HepG2 (cell line): ENCODE measurements around the gene KRT7. TPM values are rescaled to one million over a fixed set of nuclear protein-coding genes. Genes with fewer than 3 reads are reported as not detected.

Experiments used
- ATAD3A ChIP-seq: sonication (generic); formaldehyde crosslinking; IDR thresholded peaks from 2 replicates; pipeline ENCODE4 v1.4.0; 2020; ENCODE audit warnings: missing genetic modification reagents
- ATM ChIP-seq: fragments of 450-650 bp; IDR thresholded peaks from 2 replicates; pipeline ENCODE4 v1.7.1; 2017; ENCODE audit warnings: mild to moderate bottlenecking, borderline replicate concordance
- ERF ChIP-seq: IDR thresholded peaks from 2 replicates; pipeline ENCODE4 v1.6.1; 2018; ENCODE audit warnings: missing biosample characterization, missing genetic modification reagents
- FOSL1 ChIP-seq: sonication (generic); formaldehyde crosslinking; IDR thresholded peaks from 2 replicates; pipeline ENCODE4 v1.9.0; 2021; ENCODE audit warnings: missing genetic modification reagents, borderline replicate concordance
- HNRNPL ChIP-seq: fragments of 200-400 bp; formaldehyde crosslinking; IDR thresholded peaks from 2 replicates; pipeline ENCODE4 v1.6.1; 2017; ENCODE audit warnings: mild to moderate bottlenecking, low read depth, low read length
- NCOA2 ChIP-seq: sonication (generic); formaldehyde crosslinking; IDR thresholded peaks from 2 replicates; pipeline ENCODE4 v1.8.0; 2022; ENCODE audit warnings: inconsistent platforms
- PRDM10 ChIP-seq: sonication (generic); formaldehyde crosslinking; IDR thresholded peaks from 2 replicates; pipeline ENCODE4 v1.4.0; 2020; ENCODE audit warnings: low read depth, missing genetic modification reagents
- SAP130 ChIP-seq: IDR thresholded peaks from 2 replicates; pipeline ENCODE4 v1.6.1; 2016; ENCODE audit warnings: low read depth
- TEF ChIP-seq: sonication (generic); formaldehyde crosslinking; IDR thresholded peaks from 2 replicates; pipeline ENCODE4 v1.5.0; 2020; ENCODE audit warnings: missing genetic modification reagents
- ZBTB7A ChIP-seq: sonication (generic); formaldehyde crosslinking; IDR thresholded peaks from 2 replicates; pipeline ENCODE4 v1.8.0; 2022; ENCODE audit warnings: mild to moderate bottlenecking, missing genetic modification reagents
- ZFP36 ChIP-seq: fragments of 150-350 bp; IDR thresholded peaks from 2 replicates; pipeline ENCODE4 v1.6.1; 2018; ENCODE audit warnings: borderline replicate concordance, low read length, low read depth; ENCODE audit not compliant: partially characterized antibody
- ZNF576 ChIP-seq: sonication (generic); formaldehyde crosslinking; IDR thresholded peaks from 2 replicates; pipeline ENCODE4 v1.4.0; 2020; ENCODE audit warnings: mild to moderate bottlenecking, missing genetic modification reagents
- ZNF709 ChIP-seq: sonication (generic); formaldehyde crosslinking; IDR thresholded peaks from 2 replicates; pipeline ENCODE4 v1.5.0; 2020; ENCODE audit warnings: mild to moderate bottlenecking, missing genetic modification reagents
- ZNF776 ChIP-seq: sonication (generic); formaldehyde crosslinking; IDR thresholded peaks from 2 replicates; pipeline ENCODE4 v1.4.0; 2020; ENCODE audit warnings: mild to moderate bottlenecking, missing genetic modification reagents
- polyA plus RNA-seq, 8 experiments: library from polyadenylated mRNA; depleted of rRNA in 3 of 8; stranded (reverse) in 7 of 8; unstranded in 1 of 8; fragments of >200 nt; fragmentation: Illumina TruSeq in 4 of 8; extraction: Trizol in 4 of 8; gene quantifications; 2 replicates each; pipeline versions ENCODE4 v1.2.1 to v1.2.3, GENCODE V29; 2011 to 2016; ENCODE audit warnings: low read depth in 4 of 8, missing spikeins in 1 of 8, mixed read lengths in 1 of 8; ENCODE audit not compliant: insufficient read depth in 1 of 8
- total RNA-seq, 5 experiments: library from RNA; depleted of rRNA; stranded (reverse); fragments of >200 nt; fragmentation: Illumina TruSeq; extraction: Trizol; gene quantifications; 2 replicates each; pipeline ENCODE4 v1.2.3, GENCODE V29; 2016; ENCODE audit warnings: low read depth in 1 of 5
- TF ChIP-seq, protein P1 (sequence below): IDR thresholded peaks from 2 replicates; pipeline ENCODE4 v1.6.1; 2016; ENCODE audit warnings: low read depth, borderline replicate concordance
- TF ChIP-seq, protein P2 (sequence below): sonication (generic); formaldehyde crosslinking; conservative IDR thresholded peaks from 2 replicates; pipeline ENCODE4 v1.4.0; 2020; ENCODE audit warnings: mild to moderate bottlenecking, missing genetic modification reagents, moderate library complexity
- TF ChIP-seq, protein P3 (sequence below): sonication (generic); formaldehyde crosslinking; IDR thresholded peaks from 2 replicates; pipeline ENCODE4 v1.9.0; 2021; ENCODE audit warnings: missing genetic modification reagents, borderline replicate concordance

KRT7 gene
- total and polyA plus RNA-seq, 2 of the 13 experiments (the other 11 are each of a cell fraction or from before 2014, with no cell fraction given) = 0.83 TPM; not detected in 1

GRCh38 chr12:52246720-52247621, 13.9 kb downstream of the KRT7 start (continued):
- TF ChIP-seq, protein P1, sequence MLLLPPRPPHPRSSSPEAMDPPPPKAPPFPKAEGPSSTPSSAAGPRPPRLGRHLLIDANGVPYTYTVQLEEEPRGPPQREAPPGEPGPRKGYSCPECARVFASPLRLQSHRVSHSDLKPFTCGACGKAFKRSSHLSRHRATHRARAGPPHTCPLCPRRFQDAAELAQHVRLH (CRISPR knock-in tag) = no peak
- TF ChIP-seq SAP130 (CRISPR knock-in tag) (0 out of 2 replicates have a peak, but pooled peaks have one; percentile 21), ATM (no peak), PRDM10 (CRISPR knock-in tag) (no peak), ZNF576 (no peak), ZBTB7A (CRISPR knock-in tag) (no peak), ATAD3A (CRISPR knock-in tag) (no peak), FOSL1 (CRISPR knock-in tag) (peak; percentile 97), ERF (CRISPR knock-in tag) (no peak), TEF (CRISPR knock-in tag) (no peak), HNRNPL (no peak), ZFP36 (no peak), ZNF709 (CRISPR knock-in tag) (no peak), NCOA2 (CRISPR knock-in tag) (peak; percentile 57), ZNF776 (CRISPR knock-in tag) (no peak)
- TF ChIP-seq, protein P2, sequence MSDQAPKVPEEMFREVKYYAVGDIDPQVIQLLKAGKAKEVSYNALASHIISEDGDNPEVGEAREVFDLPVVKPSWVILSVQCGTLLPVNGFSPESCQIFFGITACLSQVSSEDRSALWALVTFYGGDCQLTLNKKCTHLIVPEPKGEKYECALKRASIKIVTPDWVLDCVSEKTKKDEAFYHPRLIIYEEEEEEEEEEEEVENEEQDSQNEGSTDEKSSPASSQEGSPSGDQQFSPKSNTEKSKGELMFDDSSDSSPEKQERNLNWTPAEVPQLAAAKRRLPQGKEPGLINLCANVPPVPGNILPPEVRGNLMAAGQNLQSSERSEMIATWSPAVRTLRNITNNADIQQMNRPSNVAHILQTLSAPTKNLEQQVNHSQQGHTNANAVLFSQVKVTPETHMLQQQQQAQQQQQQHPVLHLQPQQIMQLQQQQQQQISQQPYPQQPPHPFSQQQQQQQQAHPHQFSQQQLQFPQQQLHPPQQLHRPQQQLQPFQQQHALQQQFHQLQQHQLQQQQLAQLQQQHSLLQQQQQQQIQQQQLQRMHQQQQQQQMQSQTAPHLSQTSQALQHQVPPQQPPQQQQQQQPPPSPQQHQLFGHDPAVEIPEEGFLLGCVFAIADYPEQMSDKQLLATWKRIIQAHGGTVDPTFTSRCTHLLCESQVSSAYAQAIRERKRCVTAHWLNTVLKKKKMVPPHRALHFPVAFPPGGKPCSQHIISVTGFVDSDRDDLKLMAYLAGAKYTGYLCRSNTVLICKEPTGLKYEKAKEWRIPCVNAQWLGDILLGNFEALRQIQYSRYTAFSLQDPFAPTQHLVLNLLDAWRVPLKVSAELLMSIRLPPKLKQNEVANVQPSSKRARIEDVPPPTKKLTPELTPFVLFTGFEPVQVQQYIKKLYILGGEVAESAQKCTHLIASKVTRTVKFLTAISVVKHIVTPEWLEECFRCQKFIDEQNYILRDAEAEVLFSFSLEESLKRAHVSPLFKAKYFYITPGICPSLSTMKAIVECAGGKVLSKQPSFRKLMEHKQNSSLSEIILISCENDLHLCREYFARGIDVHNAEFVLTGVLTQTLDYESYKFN (CRISPR knock-in tag) = peak; percentile 37; the same call in 1 of the 2 replicates
- TF ChIP-seq, protein P3, sequence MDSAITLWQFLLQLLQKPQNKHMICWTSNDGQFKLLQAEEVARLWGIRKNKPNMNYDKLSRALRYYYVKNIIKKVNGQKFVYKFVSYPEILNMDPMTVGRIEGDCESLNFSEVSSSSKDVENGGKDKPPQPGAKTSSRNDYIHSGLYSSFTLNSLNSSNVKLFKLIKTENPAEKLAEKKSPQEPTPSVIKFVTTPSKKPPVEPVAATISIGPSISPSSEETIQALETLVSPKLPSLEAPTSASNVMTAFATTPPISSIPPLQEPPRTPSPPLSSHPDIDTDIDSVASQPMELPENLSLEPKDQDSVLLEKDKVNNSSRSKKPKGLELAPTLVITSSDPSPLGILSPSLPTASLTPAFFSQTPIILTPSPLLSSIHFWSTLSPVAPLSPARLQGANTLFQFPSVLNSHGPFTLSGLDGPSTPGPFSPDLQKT (CRISPR knock-in tag) = no peak
